Renal cortex interstitium (tissue), 11 donors: ENCODE results near the gene TNFAIP8L3. TPM values are rescaled to one million over a fixed set of nuclear protein-coding genes. Genes with fewer than 3 reads are reported as not detected.
"Not testable (repeated sequence)": the region's sequence is repeated elsewhere in the genome, so short reads cannot be mapped to it uniquely, and the experiment has no call there.

Experiments
- DNase-seq, 11 donors: peaks; one replicate each; pipeline ENCODE4 v3.0.0-alpha.2; 2013; ENCODE audit warnings: low read depth in 9 of 11, low spot score in 4 of 11; ENCODE audit errors: extremely low read depth in 1 of 11
- polyA plus RNA-seq, 3 donors: library from polyadenylated mRNA; unstranded; fragments of 120-200 nt; gene quantifications; one replicate each; pipeline ENCODE4 v1.2.1, GENCODE V29; 2013; ENCODE audit not compliant: insufficient read length in 3 of 3

The TNFAIP8L3 gene
- polyA plus RNA-seq, 3 donors, result 1.8 to 2.5 (median 2.0) TPM

- not testable (repeated sequence) for DNase-seq
Observed at GRCh38 chr15:51123002-51123401, 28.3 kb upstream of the TNFAIP8L3 start.

GRCh38 chr15:51121631-51122225 lies 27.0 kb upstream of the TNFAIP8L3 start:
- DNase-seq, result no peak

- no peak for DNase-seq
Observed at GRCh38 chr15:51121118-51121517, 26.4 kb upstream of the TNFAIP8L3 start.

GRCh38 chr15:51119120-51119519 lies 24.4 kb upstream of the TNFAIP8L3 start:
- no peak for DNase-seq

GRCh38 chr15:51117270-51117669 lies 22.6 kb upstream of the TNFAIP8L3 start:
- DNase-seq, result no peak

- no peak for DNase-seq
Observed at GRCh38 chr15:51114437-51115119, 19.9 kb upstream of the TNFAIP8L3 start.

GRCh38 chr15:51112078-51112477 lies 17.4 kb upstream of the TNFAIP8L3 start:
- DNase-seq, result no peak

GRCh38 chr15:51111061-51111460 lies 16.4 kb upstream of the TNFAIP8L3 start:
- no peak for DNase-seq

- no peak for DNase-seq
Observed at GRCh38 chr15:51110171-51110570, 15.5 kb upstream of the TNFAIP8L3 start.

GRCh38 chr15:51108933-51109550 lies 14.3 kb upstream of the TNFAIP8L3 start:
- DNase-seq, result no peak

- DNase-seq, result no peak
Observed at GRCh38 chr15:51107612-51108011, 12.9 kb upstream of the TNFAIP8L3 start.

GRCh38 chr15:51106481-51106880 lies 11.8 kb upstream of the TNFAIP8L3 start:
- DNase-seq, result no peak

GRCh38 chr15:51105430-51106016 lies 10.8 kb upstream of the TNFAIP8L3 start:
- DNase-seq, result no peak

GRCh38 chr15:51104512-51104911 lies 9.8 kb upstream of the TNFAIP8L3 start:
- DNase-seq, result no peak

GRCh38 chr15:51103330-51103729 lies 8.6 kb upstream of the TNFAIP8L3 start:
- no peak for DNase-seq

GRCh38 chr15:51100785-51101489 lies 6.2 kb upstream of the TNFAIP8L3 start:
- DNase-seq, result no peak

- no peak for DNase-seq
Observed at GRCh38 chr15:51099185-51099584, 4.5 kb upstream of the TNFAIP8L3 start.

GRCh38 chr15:51098331-51098619 lies 3.6 kb upstream of the TNFAIP8L3 start:
- DNase-seq, result no peak

GRCh38 chr15:51097553-51098330 lies 3.0 kb upstream of the TNFAIP8L3 start:
- no peak for DNase-seq
